WTC11 (cell line): Measurements from ENCODE around the gene C1QC. TPM values are rescaled to one million over a fixed set of nuclear protein-coding genes. Genes with fewer than 3 reads are reported as not detected.
A peak's percentile ranks its signal among the peaks of the same experiment; 100 is the strongest.

Experiments
- ARID4B ChIP-seq: sonication (generic); formaldehyde crosslinking; IDR thresholded peaks from 2 replicates; pipeline ENCODE4 v1.8.0; 2023; ENCODE audit warnings: missing genetic modification reagents, mild to moderate bottlenecking, borderline replicate concordance
- ATF2 ChIP-seq: sonication (generic); formaldehyde crosslinking; IDR thresholded peaks from 2 replicates; pipeline ENCODE4 v1.8.1; 2022; ENCODE audit warnings: low read depth, missing genetic modification reagents, borderline replicate concordance
- ATF3 ChIP-seq: sonication (generic); formaldehyde crosslinking; conservative IDR thresholded peaks from 2 replicates; pipeline ENCODE4 v1.8.1; 2022; ENCODE audit warnings: mild to moderate bottlenecking, missing genetic modification reagents
- CREB1 ChIP-seq: sonication (generic); formaldehyde crosslinking; IDR thresholded peaks from 2 replicates; pipeline ENCODE4 v1.8.0; 2023; ENCODE audit warnings: mild to moderate bottlenecking, missing genetic modification reagents
- CREM ChIP-seq: sonication (generic); formaldehyde crosslinking; IDR thresholded peaks from 2 replicates; pipeline ENCODE4 v1.8.1; 2022; ENCODE audit warnings: mild to moderate bottlenecking, missing genetic modification reagents, moderate library complexity
- ERG ChIP-seq: fragments of 250-450 bp; sonication (Bioruptor Pico); IDR thresholded peaks from 2 replicates; pipeline ENCODE4 v1.8.0; 2021; ENCODE audit warnings: mild to moderate bottlenecking
- FOXK1 ChIP-seq: sonication (generic); formaldehyde crosslinking; IDR thresholded peaks from 2 replicates; pipeline ENCODE4 v1.8.0; 2022; ENCODE audit warnings: mild to moderate bottlenecking, moderate library complexity, missing genetic modification reagents
- FOXP4 ChIP-seq: sonication (generic); formaldehyde crosslinking; IDR thresholded peaks from 2 replicates; pipeline ENCODE4 v1.8.0; 2022; ENCODE audit warnings: mild to moderate bottlenecking, missing genetic modification reagents
- GTF2I ChIP-seq: fragments of 250-450 bp; sonication (Bioruptor Pico); conservative IDR thresholded peaks from 2 replicates; pipeline ENCODE4 v1.4.0; 2021; ENCODE audit warnings: mild to moderate bottlenecking
- NFE2L1 ChIP-seq: sonication (generic); formaldehyde crosslinking; IDR thresholded peaks from 2 replicates; pipeline ENCODE4 v1.8.1; 2023; ENCODE audit warnings: missing genetic modification reagents
- NFYB ChIP-seq: sonication (generic); formaldehyde crosslinking; conservative IDR thresholded peaks from 2 replicates; pipeline ENCODE4 v1.8.0; 2022; ENCODE audit warnings: low read depth, missing genetic modification reagents
- NR1H2 ChIP-seq: sonication (generic); formaldehyde crosslinking; IDR thresholded peaks from 2 replicates; pipeline ENCODE4 v1.9.0; 2021; ENCODE audit warnings: mild to moderate bottlenecking, moderate library complexity, missing genetic modification reagents
- OVOL2 ChIP-seq: fragments of 250-450 bp; sonication (Bioruptor Pico); IDR thresholded peaks from 2 replicates; pipeline ENCODE4 v1.9.0; 2021; ENCODE audit warnings: mild to moderate bottlenecking, borderline replicate concordance
- PREB ChIP-seq: sonication (generic); formaldehyde crosslinking; IDR thresholded peaks from 2 replicates; pipeline ENCODE4 v1.8.1; 2022; ENCODE audit warnings: mild to moderate bottlenecking, missing genetic modification reagents, moderate library complexity, borderline replicate concordance
- RELA ChIP-seq: sonication (generic); formaldehyde crosslinking; IDR thresholded peaks from 2 replicates; pipeline ENCODE4 v1.8.1; 2022; ENCODE audit warnings: missing genetic modification reagents, mild to moderate bottlenecking, borderline replicate concordance
- SOX15 ChIP-seq: fragments of 250-450 bp; sonication (Bioruptor Pico); IDR thresholded peaks from 2 replicates; pipeline ENCODE4 v1.9.0; 2021; ENCODE audit warnings: mild to moderate bottlenecking
- SP1 ChIP-seq: sonication (generic); formaldehyde crosslinking; conservative IDR thresholded peaks from 2 replicates; pipeline ENCODE4 v1.8.1; 2022; ENCODE audit warnings: missing genetic modification reagents
- TEAD1 ChIP-seq: sonication (generic); formaldehyde crosslinking; IDR thresholded peaks from 2 replicates; pipeline ENCODE4 v1.8.0; 2022; ENCODE audit warnings: mild to moderate bottlenecking, missing genetic modification reagents
- TEAD4 ChIP-seq: sonication (generic); formaldehyde crosslinking; IDR thresholded peaks from 2 replicates; pipeline ENCODE4 v1.8.0; 2022; ENCODE audit warnings: mild to moderate bottlenecking, missing genetic modification reagents
- ZNF219 ChIP-seq: sonication (generic); formaldehyde crosslinking; IDR thresholded peaks from 2 replicates; pipeline ENCODE4 v1.8.0; 2023; ENCODE audit warnings: missing genetic modification reagents, mild to moderate bottlenecking, borderline replicate concordance
- ZNF232 ChIP-seq: sonication (generic); formaldehyde crosslinking; IDR thresholded peaks from 2 replicates; pipeline ENCODE4 v1.8.0; 2022; ENCODE audit warnings: mild to moderate bottlenecking, missing genetic modification reagents
- ZNF317 ChIP-seq: sonication (generic); formaldehyde crosslinking; IDR thresholded peaks from 2 replicates; pipeline ENCODE4 v1.8.1; 2023; ENCODE audit warnings: low read depth, mild to moderate bottlenecking, moderate library complexity, missing genetic modification reagents, borderline replicate concordance
- ZNF416 ChIP-seq: fragments of 250-450 bp; sonication (Bioruptor Pico); IDR thresholded peaks from 2 replicates; pipeline ENCODE4 v1.9.0; 2021; ENCODE audit warnings: mild to moderate bottlenecking, inconsistent platforms
- ZNF425 ChIP-seq: fragments of 250-450 bp; sonication (Bioruptor Pico); conservative IDR thresholded peaks from 2 replicates; pipeline ENCODE4 v1.9.0; 2021; ENCODE audit warnings: mild to moderate bottlenecking
- ZNF671 ChIP-seq: fragments of 250-450 bp; sonication (Bioruptor Pico); IDR thresholded peaks from 2 replicates; pipeline ENCODE4 v1.8.0; 2021; ENCODE audit warnings: mild to moderate bottlenecking
- ZSCAN18 ChIP-seq: fragments of 250-450 bp; sonication (Bioruptor Pico); IDR thresholded peaks from 2 replicates; pipeline ENCODE4 v2.1.2; 2022; ENCODE audit warnings: mild to moderate bottlenecking, moderate library complexity
- total RNA-seq: library from RNA; stranded (reverse); gene quantifications from 3 replicates; pipeline ENCODE4 v1.2.3, GENCODE V29; 2021

Gene C1QC
- total RNA-seq, 1 experiment from 2014 or later, result 0.28 TPM

GRCh38 chr1:22611530-22611947 lies 31.9 kb upstream of the C1QC start (continued):
- peak; percentile 97 for TF ChIP-seq FOXP4 (CRISPR knock-in tag)
- TF ChIP-seq NR1H2 (CRISPR knock-in tag), result peak; percentile 39; the same call in 1 of the 2 replicates
- peak; percentile 94 for TF ChIP-seq TEAD1
- no peak for TF ChIP-seq ZNF219
- TF ChIP-seq CREB1 (CRISPR knock-in tag), result peak; percentile 84
- no peak; the same call in 1 of the 2 replicates for TF ChIP-seq ERG (CRISPR knock-in tag)
- no peak for TF ChIP-seq GTF2I (CRISPR knock-in tag)
- TF ChIP-seq SP1 (CRISPR knock-in tag), result peak; percentile 63; the same call in 1 of the 2 replicates
- peak; percentile 89 for TF ChIP-seq FOXK1 (CRISPR knock-in tag)
- TF ChIP-seq PREB (CRISPR knock-in tag), result peak; percentile 75; the same call in 1 of the 2 replicates
- peak; percentile 64; the same call in 1 of the 2 replicates for TF ChIP-seq ZSCAN18 (CRISPR knock-in tag)
- TF ChIP-seq ATF3 (CRISPR knock-in tag), result no peak
- peak; percentile 98 for TF ChIP-seq ZNF232 (CRISPR knock-in tag)
- peak; percentile 90 for TF ChIP-seq NFE2L1 (CRISPR knock-in tag)
- TF ChIP-seq ZNF671, result no peak
- TF ChIP-seq ZNF425 (CRISPR knock-in tag), result no peak
- TF ChIP-seq ZNF416 (CRISPR knock-in tag), result no peak
- TF ChIP-seq SOX15 (CRISPR knock-in tag), result no peak
- TF ChIP-seq NFYB (CRISPR knock-in tag), result peak; percentile 29; the same call in 1 of the 2 replicates
- peak; percentile 82; the same call in 1 of the 2 replicates for TF ChIP-seq CREM (CRISPR knock-in tag)
- 0 out of 2 replicates have a peak, but pooled peaks have one; percentile 62 for TF ChIP-seq RELA (CRISPR knock-in tag)
- TF ChIP-seq OVOL2, result no peak
- no peak for TF ChIP-seq ATF2 (CRISPR knock-in tag)
- peak; percentile 96 for TF ChIP-seq ARID4B
- TF ChIP-seq TEAD4 (CRISPR knock-in tag), result peak; percentile 97
- TF ChIP-seq ZNF317 (CRISPR knock-in tag), result no peak
